Sigmoid colon (tissue), 3 donors: ENCODE measurements around the gene SIX5.

Source experiments
- POLR2A ChIP-seq, 2 donors: fragments of 450-650 bp; IDR thresholded peaks; one replicate each; pipeline ENCODE4 v1.6.1; 2016; ENCODE audit warnings: antibody characterized with exemption in 2 of 2, mild to moderate bottlenecking in 2 of 2, moderate library complexity in 2 of 2
- TF ChIP-seq, protein P1 (sequence below), 4 experiments: fragments of 450-650 bp in 3 of 4; fragments of 200-600 bp in 1 of 4; IDR thresholded peaks; one replicate each; pipeline ENCODE4 v1.5.1; 2016 to 2019; ENCODE audit warnings: antibody characterized with exemption in 4 of 4, mild to moderate bottlenecking in 3 of 4, moderate library complexity in 2 of 4

DNA sequence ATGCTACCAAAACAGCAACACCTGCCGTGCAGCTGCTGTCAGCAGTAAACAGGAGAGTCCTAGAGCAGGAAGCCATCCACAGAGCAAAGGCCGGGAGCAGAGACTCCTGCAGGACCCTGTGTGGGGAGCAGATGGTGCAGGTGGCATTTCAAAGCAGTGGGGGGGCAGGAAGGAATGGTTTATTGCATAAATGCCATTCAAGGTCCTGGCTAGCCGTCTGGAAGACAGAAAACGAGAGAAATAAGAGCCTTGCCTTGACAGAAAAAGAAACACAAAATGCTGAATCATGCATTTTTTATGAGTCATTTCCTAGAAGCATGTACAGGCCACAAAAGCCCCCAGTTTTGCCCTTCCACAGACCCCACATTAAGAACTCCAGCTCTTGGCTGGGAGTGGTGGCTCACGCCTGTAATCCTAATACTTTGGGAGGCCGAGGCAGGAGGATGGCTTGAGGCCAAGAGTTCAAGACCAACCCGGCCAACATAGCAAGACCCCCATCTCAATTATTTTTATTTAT is 40.6 kb upstream of the SIX5 start:
- TF ChIP-seq, protein P1, sequence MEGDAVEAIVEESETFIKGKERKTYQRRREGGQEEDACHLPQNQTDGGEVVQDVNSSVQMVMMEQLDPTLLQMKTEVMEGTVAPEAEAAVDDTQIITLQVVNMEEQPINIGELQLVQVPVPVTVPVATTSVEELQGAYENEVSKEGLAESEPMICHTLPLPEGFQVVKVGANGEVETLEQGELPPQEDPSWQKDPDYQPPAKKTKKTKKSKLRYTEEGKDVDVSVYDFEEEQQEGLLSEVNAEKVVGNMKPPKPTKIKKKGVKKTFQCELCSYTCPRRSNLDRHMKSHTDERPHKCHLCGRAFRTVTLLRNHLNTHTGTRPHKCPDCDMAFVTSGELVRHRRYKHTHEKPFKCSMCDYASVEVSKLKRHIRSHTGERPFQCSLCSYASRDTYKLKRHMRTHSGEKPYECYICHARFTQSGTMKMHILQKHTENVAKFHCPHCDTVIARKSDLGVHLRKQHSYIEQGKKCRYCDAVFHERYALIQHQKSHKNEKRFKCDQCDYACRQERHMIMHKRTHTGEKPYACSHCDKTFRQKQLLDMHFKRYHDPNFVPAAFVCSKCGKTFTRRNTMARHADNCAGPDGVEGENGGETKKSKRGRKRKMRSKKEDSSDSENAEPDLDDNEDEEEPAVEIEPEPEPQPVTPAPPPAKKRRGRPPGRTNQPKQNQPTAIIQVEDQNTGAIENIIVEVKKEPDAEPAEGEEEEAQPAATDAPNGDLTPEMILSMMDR (IDR thresholded peaks at IDR 0.05) = no peak
- no peak for TF ChIP-seq POLR2A (IDR thresholded peaks at IDR 0.05)
